Kidney (tissue), 14 donors: Measurements from ENCODE around the gene PLEKHA8. TPM values are rescaled to one million over a fixed set of nuclear protein-coding genes. Genes with fewer than 3 reads are reported as not detected.
A peak's percentile ranks its signal among the peaks of the same experiment; 100 is the strongest.

Experiments
- DNase-seq, 5 donors: peaks; one replicate each; pipeline ENCODE4 v3.0.0-alpha.2; 2013 to 2020
- FAIRE-seq: peaks from 2 replicates; lab custom pipeline; 2012; peaks lifted over from hg19 to GRCh38; lab: Jason Lieb, UNC
- H3K27ac ChIP-seq, 2 donors: one replicate each; pipeline ENCODE4 v1.7.0; 2013; ENCODE audit warnings: low read depth in 2 of 2, low read length in 2 of 2, inconsistent platforms in 1 of 2
- H3K27me3 ChIP-seq: one replicate; pipeline ENCODE4 v1.7.1; 2013; ENCODE audit warnings: low read length, inconsistent platforms; ENCODE audit not compliant: control insufficient read depth, insufficient read depth
- H3K36me3 ChIP-seq, 3 donors: one replicate each; pipeline versions ENCODE4 v1.7.0 to v1.7.1; 2013; ENCODE audit warnings: low read length in 3 of 3, control low read depth in 1 of 3, inconsistent platforms in 1 of 3; ENCODE audit not compliant: insufficient read depth in 3 of 3, control insufficient read depth in 2 of 3
- H3K4me1 ChIP-seq, 3 donors: one replicate each; pipeline versions ENCODE4 v1.7.0 to v1.7.1; 2013; ENCODE audit warnings: low read length in 3 of 3, inconsistent platforms in 1 of 3, low read depth in 1 of 3; ENCODE audit not compliant: control insufficient read depth in 2 of 3, insufficient read depth in 2 of 3
- H3K4me3 ChIP-seq, 3 donors: one replicate each; pipeline versions ENCODE4 v1.7.0 to v1.8.1; 2013; ENCODE audit warnings: low read length in 3 of 3, control low read depth in 1 of 3, inconsistent platforms in 1 of 3
- H3K9ac ChIP-seq, 3 donors: one replicate each; pipeline versions ENCODE4 v1.7.0 to v1.7.1; 2013; ENCODE audit warnings: low read length in 3 of 3, control low read depth in 1 of 3, inconsistent platforms in 1 of 3
- H3K9me3 ChIP-seq, 3 donors: one replicate each; pipeline versions ENCODE4 v1.7.0 to v1.7.1; 2013; ENCODE audit warnings: low read length in 3 of 3, control low read depth in 1 of 3, inconsistent platforms in 1 of 3; ENCODE audit not compliant: control insufficient read depth in 2 of 3, insufficient read depth in 1 of 3
- CTCF ChIP-seq: IDR thresholded peaks from 3 replicates; pipeline ENCODE4 v1.5.1; 2012; ENCODE audit warnings: mild to moderate bottlenecking, moderate library complexity, borderline replicate concordance; ENCODE audit not compliant: insufficient read depth; ENCODE audit errors: extremely low read depth
- intact Hi-C: fragments of 100-400 bp; cut with DNase I; formaldehyde crosslinking; loops from one replicate; pipeline ENCODE4 v1.11.1; 2022
- polyA plus RNA-seq: library from polyadenylated mRNA; stranded (reverse); fragments of 350-450 nt; fragmentation: Illumina TruSeq; extraction: RNeasy Lipid Tissue Mini Kit (QIAGEN cat#74804); gene quantifications from one replicate; pipeline ENCODE4 v1.2.3, GENCODE V29; 2014; ENCODE audit warnings: low read depth, low replicate concordance; ENCODE audit not compliant: insufficient read depth
- total RNA-seq: library from RNA; stranded (reverse); fragmentation: NEBNext Ultra II Directional; extraction: Animal tissue kit (Norgen Biotek cat#: 25700); gene quantifications from one replicate; pipeline ENCODE4 v1.2.1, GENCODE V29; 2021
- donor health status: control.
- donor health status: control.
- donor health status: control.
- donor health status: control.
- donor health status: control.
- donor health status: DM: yes; HTN: yes; CAD: no.
- donor health status: Normal renal cell carcinoma (clear cell type).

The PLEKHA8 gene
- total and polyA plus RNA-seq, 2 donors from 2014 or later = 4.8 to 8.5 TPM

- TF ChIP-seq CTCF = no peak
- H3K9me3 ChIP-seq = no peaks in the 10 kb centered on the region
- intact Hi-C loops = no loop called here
- H3K27me3 ChIP-seq = no peaks in the 10 kb centered on the region
- peak overlapping the region in 1 of 3 donors; percentile 2 for H3K9ac ChIP-seq
- DNase-seq = peak in 3 of 5 donors; percentile 55 to 69 (median 64)
- FAIRE-seq = no peak
- no peak overlapping the region for H3K4me3 ChIP-seq
- peaks cover 0 to 30% (median 24%) of the 10 kb centered on the region in 3 donors for H3K4me1 ChIP-seq
- H3K27ac ChIP-seq = peak overlapping the region in 1 of 2 donors; percentile 49
- H3K36me3 ChIP-seq = no peaks in the 10 kb centered on the region
Observed at GRCh38 chr7:30166155-30166840, 138.1 kb downstream of the PLEKHA8 start.

- no peak overlapping the region for H3K4me3 ChIP-seq
- no peak for TF ChIP-seq CTCF
- no peak overlapping the region for H3K9ac ChIP-seq
- no peak for FAIRE-seq
- no peak for DNase-seq
- H3K27ac ChIP-seq = no peak overlapping the region
- H3K4me1 ChIP-seq = peaks cover 0 to 30% (median 29%) of the 10 kb centered on the region in 3 donors
- no peaks in the 10 kb centered on the region for H3K9me3 ChIP-seq
- intact Hi-C loops = no loop called here
- H3K27me3 ChIP-seq = no peaks in the 10 kb centered on the region
- no peaks in the 10 kb centered on the region for H3K36me3 ChIP-seq
Observed at GRCh38 chr7:30166841-30167235, 138.6 kb downstream of the PLEKHA8 start.

GRCh38 chr7:30167901-30168300 lies 139.7 kb downstream of the PLEKHA8 start:
- Histone ChIP-seq H3K27ac (no peak overlapping the region), H3K4me3 (no peak overlapping the region), H3K9ac (no peak overlapping the region), H3K9me3 (no peaks in the 10 kb centered on the region), H3K36me3 (no peaks in the 10 kb centered on the region), H3K4me1 (peaks cover 0 to 34% (median 29%) of the 10 kb centered on the region in 3 donors), H3K27me3 (no peaks in the 10 kb centered on the region)
- FAIRE-seq = no peak
- no peak for DNase-seq
- intact Hi-C loops = no loop called here
- TF ChIP-seq CTCF = no peak
